ENCODE data around the gene TMEM151A. TPM values are rescaled to one million over a fixed set of nuclear protein-coding genes. Genes with fewer than 3 reads are reported as not detected.

TMEM151A gene
- total RNA-seq, 1 donor from 2014 or later = 2.1 TPM

DNA sequence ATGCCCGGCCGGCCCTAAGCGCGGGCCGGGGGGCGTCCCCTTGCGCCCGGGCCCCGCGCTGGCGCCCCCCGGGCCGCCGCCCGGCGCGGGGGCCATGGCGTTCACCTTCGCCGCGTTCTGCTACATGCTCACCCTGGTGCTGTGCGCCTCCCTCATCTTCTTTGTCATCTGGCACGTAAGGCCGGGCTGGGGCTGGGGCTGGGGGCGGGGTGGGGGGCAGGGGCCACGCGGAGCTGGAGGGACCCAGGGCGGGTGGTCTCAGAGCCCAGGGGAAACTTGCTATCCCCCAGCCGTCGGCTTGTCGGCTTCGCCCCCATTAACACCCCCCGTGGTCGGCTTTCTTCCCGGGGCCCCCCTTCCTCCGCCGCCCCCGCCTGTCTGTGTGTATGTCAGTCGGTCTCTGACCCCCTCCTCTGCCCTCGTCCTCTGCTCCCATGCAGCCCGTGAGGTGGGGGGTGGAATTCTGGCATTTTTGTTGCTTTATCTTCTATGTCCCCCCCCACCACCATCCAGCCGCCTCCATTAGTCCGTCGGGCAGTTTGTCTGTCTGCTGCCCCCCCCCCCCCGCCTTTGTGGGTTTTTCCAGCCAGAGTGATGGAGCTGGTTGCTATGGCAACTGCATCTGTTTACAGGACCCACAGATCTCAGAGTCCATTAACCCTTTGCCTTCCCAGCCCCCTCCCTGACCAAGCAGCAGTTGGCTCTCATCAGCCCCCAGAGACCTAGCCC, 13.2 kb upstream of the TMEM151A start:
- Mint-ChIP-seq H3K27ac (no peak overlapping the region), H3K36me3 (peaks cover under 1% of the 10 kb centered on the region), H3K4me1 (ENCODE audit: unreplicated experiment) (peaks cover 21% of the 10 kb centered on the region), H3K4me3 (peak overlapping the region; percentile 81), H3K27me3 (peaks cover 4% of the 10 kb centered on the region), H3K9me3 (no peaks in the 10 kb centered on the region)
- TF ChIP-seq, protein P1, sequence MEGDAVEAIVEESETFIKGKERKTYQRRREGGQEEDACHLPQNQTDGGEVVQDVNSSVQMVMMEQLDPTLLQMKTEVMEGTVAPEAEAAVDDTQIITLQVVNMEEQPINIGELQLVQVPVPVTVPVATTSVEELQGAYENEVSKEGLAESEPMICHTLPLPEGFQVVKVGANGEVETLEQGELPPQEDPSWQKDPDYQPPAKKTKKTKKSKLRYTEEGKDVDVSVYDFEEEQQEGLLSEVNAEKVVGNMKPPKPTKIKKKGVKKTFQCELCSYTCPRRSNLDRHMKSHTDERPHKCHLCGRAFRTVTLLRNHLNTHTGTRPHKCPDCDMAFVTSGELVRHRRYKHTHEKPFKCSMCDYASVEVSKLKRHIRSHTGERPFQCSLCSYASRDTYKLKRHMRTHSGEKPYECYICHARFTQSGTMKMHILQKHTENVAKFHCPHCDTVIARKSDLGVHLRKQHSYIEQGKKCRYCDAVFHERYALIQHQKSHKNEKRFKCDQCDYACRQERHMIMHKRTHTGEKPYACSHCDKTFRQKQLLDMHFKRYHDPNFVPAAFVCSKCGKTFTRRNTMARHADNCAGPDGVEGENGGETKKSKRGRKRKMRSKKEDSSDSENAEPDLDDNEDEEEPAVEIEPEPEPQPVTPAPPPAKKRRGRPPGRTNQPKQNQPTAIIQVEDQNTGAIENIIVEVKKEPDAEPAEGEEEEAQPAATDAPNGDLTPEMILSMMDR (conservative IDR thresholded peaks at IDR 0.05) = no peak
- no peak for DNase-seq (ENCODE audit: extremely low spot score, unreplicated experiment)

DNA sequence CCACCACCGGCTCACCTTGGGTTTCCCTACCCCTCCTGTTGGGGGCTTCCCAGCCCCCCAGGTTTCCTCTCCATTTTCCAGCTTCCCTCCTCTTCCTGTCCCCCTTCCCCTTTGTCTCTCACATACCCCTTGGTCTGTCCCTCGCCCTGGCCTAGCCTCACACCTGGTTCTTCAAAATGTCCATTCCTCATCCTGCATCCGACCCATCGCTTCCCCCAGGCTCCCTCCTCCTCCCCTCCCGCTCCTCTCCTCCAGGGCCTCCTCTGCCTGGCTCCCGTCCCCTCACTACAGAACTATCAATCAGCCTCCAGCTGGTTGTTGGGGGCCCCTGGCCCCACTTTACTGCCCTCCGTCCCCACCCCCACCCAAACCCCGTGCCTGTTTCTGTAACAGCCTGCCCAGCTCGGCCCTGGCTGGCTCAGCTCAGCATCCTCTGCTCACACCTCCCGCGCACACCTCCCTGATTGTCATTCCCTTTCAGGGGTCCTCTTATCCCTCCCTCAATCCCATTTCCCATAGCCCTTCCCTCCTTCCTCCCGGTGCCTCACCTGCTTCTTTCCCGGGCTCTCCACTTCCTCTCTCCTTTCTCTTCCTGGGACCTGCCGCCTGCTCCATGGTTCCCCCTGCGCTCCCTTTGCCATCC, 12.5 kb upstream of the TMEM151A start:
- peaks cover 4% of the 10 kb centered on the region for H3K27me3 Mint-ChIP-seq
- H3K4me3 Mint-ChIP-seq = peak overlapping the region; percentile 81
- no peaks in the 10 kb centered on the region for H3K36me3 Mint-ChIP-seq
- no peaks in the 10 kb centered on the region for H3K9me3 Mint-ChIP-seq
- peak overlapping the region; percentile 36 for H3K27ac Mint-ChIP-seq
- H3K4me1 Mint-ChIP-seq (ENCODE audit: unreplicated experiment) = peaks cover 21% of the 10 kb centered on the region
- DNase-seq (ENCODE audit: extremely low spot score, unreplicated experiment) = no peak
- TF ChIP-seq, protein P1 (conservative IDR thresholded peaks at IDR 0.05) = no peak

GRCh38 chr11:66280428-66280827, 11.3 kb upstream of the TMEM151A start:
- no peaks in the 10 kb centered on the region for H3K36me3 Mint-ChIP-seq
- TF ChIP-seq, protein P1 (conservative IDR thresholded peaks at IDR 0.05) = no peak
- peak overlapping the region; percentile 81 for H3K4me3 Mint-ChIP-seq
- H3K27me3 Mint-ChIP-seq = peaks cover 4% of the 10 kb centered on the region
- H3K4me1 Mint-ChIP-seq (ENCODE audit: unreplicated experiment) = peaks cover 21% of the 10 kb centered on the region
- H3K27ac Mint-ChIP-seq = no peak overlapping the region
- H3K9me3 Mint-ChIP-seq = no peaks in the 10 kb centered on the region
- DNase-seq (ENCODE audit: extremely low spot score, unreplicated experiment) = no peak

GRCh38 chr11:66281001-66281400, 10.7 kb upstream of the TMEM151A start:
- peak overlapping the region; percentile 69 for H3K4me3 Mint-ChIP-seq
- peaks cover 21% of the 10 kb centered on the region for H3K4me1 Mint-ChIP-seq (ENCODE audit: unreplicated experiment)
- H3K9me3 Mint-ChIP-seq = no peaks in the 10 kb centered on the region
- peaks cover 4% of the 10 kb centered on the region for H3K27me3 Mint-ChIP-seq
- H3K36me3 Mint-ChIP-seq = no peaks in the 10 kb centered on the region
- TF ChIP-seq, protein P1 (conservative IDR thresholded peaks at IDR 0.05) = no peak
- DNase-seq (ENCODE audit: extremely low spot score, unreplicated experiment) = no peak
- peak overlapping the region; percentile 79 for H3K27ac Mint-ChIP-seq

- Mint-ChIP-seq H3K27ac (peak overlapping the region; percentile 79), H3K4me3 (peak overlapping the region; percentile 69), H3K4me1 (ENCODE audit: unreplicated experiment) (peaks cover 21% of the 10 kb centered on the region), H3K27me3 (peaks cover 4% of the 10 kb centered on the region), H3K36me3 (no peaks in the 10 kb centered on the region), H3K9me3 (no peaks in the 10 kb centered on the region)
- TF ChIP-seq, protein P1 (conservative IDR thresholded peaks at IDR 0.05) = no peak
- no peak for DNase-seq (ENCODE audit: extremely low spot score, unreplicated experiment)
Observed at GRCh38 chr11:66281776-66282467, 9.8 kb upstream of the TMEM151A start.
